Renal cortical epithelial cell (primary cell): ENCODE measurements around the gene SGPL1. TPM values are rescaled to one million over a fixed set of nuclear protein-coding genes. Genes with fewer than 3 reads are reported as not detected.
"Not testable (repeated sequence)": the region's sequence is repeated elsewhere in the genome, so short reads cannot be mapped to it uniquely, and the experiment has no call there.

Experiments
- DNase-seq: peaks from one replicate; pipeline ENCODE4 v3.0.0-alpha.2; 2011; ENCODE audit warnings: low read depth
- total RNA-seq: library from RNA; depleted of rRNA; stranded (reverse); fragments of >200 nt; gene quantifications from 2 replicates; pipeline ENCODE4 v1.2.3, GENCODE V29; 2014

SGPL1 gene, protein sequence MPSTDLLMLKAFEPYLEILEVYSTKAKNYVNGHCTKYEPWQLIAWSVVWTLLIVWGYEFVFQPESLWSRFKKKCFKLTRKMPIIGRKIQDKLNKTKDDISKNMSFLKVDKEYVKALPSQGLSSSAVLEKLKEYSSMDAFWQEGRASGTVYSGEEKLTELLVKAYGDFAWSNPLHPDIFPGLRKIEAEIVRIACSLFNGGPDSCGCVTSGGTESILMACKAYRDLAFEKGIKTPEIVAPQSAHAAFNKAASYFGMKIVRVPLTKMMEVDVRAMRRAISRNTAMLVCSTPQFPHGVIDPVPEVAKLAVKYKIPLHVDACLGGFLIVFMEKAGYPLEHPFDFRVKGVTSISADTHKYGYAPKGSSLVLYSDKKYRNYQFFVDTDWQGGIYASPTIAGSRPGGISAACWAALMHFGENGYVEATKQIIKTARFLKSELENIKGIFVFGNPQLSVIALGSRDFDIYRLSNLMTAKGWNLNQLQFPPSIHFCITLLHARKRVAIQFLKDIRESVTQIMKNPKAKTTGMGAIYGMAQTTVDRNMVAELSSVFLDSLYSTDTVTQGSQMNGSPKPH
- 74.7 and 90.7 TPM in 2 replicates for total RNA-seq

DNA sequence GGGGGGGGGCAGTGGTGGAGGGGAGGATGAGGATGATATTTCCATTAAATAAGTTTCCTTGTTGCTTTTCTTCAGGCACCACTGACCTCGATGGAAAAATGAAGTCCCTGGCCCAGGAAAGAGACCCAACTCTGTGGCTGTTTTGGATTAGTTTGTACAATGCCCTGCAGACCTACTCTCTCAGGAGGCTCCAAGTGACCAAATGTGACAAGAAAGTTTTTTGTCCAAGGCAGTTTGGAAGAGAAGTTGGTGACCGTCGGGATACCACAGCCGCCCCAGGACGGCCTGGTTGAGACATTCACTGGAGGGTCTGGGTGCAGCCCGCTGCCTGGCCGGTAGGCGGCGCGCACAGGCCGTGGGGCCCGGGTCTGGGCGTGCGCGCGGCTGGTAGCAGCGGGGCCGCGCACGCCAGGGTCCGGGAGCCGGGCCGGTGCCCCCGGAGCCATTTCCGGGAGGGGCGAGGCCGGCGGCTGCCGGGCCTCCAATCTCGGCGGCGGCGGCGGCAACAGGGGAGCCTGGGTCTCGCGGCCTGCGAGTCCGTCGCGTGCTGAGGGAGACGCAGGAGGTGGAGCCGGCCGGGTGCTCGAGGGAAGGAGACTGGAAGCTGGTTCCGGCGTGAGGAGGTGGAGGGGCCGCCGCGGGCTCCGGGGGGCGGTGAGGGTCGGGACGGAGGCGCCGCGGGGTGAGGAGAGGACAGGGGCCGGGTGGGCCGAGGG is at the start of gene SGPL1:
SGPL1 (plus strand) TSS at position 445 of the 716 bp plus-strand sequence. CDS start 906 bp downstream, outside the sequence.
- peak; percentile 39 for DNase-seq

DNA sequence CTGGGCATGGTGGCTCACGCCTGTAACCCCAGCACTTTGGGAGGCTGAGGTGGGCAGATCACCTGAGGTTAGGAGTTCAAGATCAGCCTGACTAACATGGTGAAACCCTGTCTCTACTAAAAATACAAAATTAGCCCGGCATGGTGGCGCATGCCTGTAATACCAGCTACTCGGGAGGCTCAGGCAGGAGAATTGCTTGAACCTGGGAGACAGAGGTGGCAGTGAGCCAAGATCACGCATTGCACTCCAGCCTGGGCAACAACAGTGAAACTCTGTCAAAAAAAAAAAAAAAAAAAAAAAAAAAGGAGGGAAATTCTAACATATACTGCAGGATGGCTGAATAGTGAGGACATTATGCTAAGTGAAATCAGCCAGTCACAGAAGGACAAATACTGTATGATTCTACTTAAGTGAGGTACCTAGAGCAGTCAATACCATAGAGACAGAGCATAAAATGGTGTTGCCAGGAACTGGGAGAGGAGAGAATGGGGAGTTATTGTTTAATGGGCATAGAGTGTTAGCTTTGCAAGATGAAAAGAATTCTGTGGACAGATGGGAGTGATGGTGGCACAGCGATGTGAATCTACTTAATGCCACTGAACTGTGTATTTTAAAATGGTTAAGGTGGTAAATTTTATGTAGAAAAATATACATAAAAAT is 47.6 kb upstream of the SGPL1 start:
- DNase-seq = not testable (repeated sequence)

DNA sequence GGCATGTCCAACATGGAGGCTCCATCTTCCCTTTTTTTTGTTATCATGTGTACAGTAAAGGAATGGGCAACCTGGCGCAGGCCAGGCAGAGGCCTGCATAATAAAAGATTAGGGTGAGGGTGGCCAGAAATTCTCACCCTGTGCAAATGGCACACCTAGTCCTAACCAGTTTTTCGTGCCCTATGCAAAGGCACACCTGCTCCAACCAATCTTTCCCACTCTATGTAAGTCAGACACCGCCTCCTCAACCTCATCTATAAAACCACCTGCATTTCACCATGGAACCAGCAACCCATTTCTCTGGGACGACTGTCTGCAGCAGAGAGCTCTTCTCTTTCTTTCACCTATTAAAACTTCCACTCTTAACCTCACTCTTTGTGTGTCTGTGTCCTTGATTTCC is 46.6 kb upstream of the SGPL1 start:
- DNase-seq = no peak

DNA sequence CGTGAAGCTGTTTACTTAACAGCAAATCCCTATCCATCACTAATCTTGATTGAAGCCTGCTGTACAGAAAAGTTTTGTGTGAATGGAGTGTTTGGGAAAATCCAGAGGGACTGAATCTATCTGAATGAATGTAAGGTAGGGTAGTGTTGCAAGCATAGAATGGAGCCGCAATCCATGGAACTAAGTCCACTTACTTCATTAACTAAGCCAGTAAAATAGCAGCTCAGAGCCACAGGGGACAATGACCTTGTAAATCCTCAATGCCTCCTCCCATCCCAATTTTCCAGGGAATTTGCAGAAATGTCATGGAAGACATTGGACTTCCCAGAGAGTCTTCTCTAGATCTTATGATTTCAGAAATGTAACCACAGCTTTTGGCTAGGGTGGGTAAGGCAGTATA is 45.7 kb upstream of the SGPL1 start:
- no peak for DNase-seq

DNA sequence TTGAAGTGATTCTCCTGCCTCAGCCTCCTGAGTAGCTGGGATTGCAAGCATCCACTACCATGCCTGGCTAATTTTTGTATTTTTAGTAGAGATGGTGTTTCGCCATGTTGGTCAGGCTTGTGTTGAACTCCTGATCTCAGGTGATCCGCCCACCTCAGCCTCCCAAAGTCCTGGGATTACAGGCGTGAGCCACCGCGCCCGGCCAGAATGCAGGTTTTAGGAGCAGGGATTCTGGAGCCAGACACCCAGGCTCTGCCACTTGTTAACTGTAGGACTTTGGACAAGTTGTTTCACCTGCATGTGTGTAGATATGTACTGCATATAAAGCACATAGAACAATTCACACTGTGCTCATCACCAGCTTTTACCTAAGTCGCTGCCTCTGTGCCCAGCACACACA is 45.2 kb upstream of the SGPL1 start:
- not testable (repeated sequence) for DNase-seq

DNA sequence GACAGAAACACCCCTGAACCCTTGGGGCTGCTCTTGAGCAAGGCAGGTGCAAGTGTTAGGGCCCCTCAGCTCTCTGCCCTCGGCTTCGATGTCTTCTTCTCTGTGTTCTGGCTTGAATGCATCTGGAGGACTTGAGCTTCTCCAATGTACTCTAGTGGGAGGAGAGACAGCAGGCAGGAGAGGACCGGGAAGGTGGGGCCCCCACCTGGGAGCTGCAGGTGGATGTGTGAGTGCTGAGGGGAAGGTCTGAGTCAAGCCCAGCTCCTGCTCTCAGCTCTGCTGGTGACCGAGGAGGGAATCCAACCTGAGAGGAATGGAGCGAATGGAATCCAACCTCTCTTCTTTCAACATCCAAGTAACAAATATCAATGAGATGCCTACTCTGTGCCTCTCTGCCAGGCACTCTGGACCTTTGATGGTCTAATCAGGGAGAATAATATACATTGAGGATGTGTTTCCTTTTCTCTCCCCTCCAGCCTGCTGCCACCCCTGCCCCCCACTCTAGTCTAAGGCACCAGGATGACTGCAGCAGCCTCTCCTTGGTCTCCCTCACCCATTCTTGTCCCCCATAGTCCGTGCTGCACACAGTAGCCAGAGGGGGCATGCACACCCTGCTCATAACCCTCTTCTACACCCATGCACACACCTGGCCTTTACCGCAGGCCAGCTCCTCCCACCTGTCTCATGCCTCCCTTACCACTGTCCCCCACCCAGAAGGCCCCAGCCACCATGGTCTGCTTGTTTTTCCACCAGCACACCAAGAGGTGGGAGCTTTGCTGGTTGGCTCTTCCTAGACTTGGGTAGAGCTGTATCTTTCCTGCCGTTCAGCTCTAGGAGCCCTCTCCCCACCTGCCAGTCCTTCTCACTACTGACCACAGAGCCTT is 44.2 kb upstream of the SGPL1 start:
- DNase-seq = no peak

DNA sequence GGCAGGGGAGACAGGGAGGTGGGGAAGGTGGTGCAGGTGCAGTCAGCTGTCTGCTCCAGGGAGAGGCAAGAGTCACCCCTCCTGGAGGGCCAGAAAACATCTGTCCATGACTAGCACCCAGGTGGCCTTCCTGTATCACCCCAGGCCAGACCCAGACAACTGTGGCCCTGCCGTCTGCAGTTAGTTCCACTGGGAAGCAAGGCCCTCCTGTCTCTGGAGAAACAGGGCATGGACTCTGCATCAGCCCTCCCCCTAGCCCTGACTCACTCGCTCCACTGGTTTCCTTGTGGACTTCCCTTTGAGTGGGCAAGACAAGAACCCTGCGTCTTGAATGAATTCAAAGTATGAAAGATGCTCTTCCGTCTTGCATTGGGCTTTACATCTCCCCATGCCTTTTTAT is 43.1 kb upstream of the SGPL1 start:
- DNase-seq = no peak

DNA sequence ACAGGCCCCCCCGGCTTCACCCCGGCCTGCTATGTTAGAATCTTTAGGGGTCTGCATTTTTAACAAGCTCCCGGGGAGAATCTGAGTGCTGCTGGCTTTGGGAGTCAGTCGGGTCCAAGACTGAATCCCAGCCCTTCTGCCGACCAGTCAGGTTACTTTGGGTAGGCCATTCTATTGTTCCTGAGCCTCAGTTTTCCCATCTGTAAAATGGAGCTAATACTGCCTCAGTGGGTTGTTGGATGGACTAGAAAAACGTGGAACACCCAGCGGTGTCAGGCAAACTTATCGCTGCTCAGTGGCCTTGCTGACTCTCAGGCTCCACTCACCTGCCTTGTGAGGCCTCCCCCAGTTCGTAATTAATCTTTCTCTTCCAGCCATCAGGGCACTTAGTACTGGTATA is 42.3 kb upstream of the SGPL1 start:
- no peak for DNase-seq

DNA sequence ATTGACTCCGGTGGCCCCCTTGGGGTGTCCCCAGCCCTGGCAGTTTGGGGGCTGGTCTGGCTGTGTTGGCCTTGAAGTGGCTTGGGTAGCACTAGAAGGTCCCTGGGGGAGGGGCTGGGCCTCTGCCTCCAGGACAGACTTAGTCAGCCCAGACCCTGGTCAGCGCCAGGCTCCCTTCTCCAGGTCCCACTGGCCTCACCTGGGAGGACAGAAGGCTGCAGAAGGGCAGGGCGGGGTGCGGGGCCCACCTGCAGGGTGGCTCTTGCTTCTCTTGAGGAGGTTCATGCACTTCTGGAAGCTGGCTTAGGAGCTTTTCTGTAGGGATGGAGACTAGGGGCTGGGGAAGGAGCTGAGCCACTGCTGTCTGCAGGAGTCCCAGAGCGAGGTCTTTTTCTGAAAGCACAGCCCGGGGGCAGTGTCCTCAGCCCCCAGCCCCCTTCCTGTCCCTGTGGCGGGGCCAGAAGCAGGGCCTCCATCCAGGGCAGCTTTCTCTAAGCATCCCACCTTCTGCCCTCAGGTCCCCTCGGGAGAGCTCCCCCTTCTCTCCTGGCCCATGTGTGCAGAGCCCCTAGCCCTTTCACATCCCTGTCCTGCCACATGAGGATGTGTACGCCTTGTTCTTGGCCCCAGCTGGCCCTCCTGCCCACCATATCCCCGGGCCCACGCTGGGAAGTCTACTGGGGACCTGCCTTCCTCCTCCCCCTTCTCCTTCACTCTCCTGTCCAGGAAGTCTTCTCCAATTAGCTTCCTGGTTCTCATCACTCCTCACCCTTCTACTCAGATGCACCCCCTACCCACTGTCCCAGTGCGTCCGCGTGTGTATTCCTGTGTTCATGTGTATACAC is 41.6 kb upstream of the SGPL1 start:
- no peak for DNase-seq

DNA sequence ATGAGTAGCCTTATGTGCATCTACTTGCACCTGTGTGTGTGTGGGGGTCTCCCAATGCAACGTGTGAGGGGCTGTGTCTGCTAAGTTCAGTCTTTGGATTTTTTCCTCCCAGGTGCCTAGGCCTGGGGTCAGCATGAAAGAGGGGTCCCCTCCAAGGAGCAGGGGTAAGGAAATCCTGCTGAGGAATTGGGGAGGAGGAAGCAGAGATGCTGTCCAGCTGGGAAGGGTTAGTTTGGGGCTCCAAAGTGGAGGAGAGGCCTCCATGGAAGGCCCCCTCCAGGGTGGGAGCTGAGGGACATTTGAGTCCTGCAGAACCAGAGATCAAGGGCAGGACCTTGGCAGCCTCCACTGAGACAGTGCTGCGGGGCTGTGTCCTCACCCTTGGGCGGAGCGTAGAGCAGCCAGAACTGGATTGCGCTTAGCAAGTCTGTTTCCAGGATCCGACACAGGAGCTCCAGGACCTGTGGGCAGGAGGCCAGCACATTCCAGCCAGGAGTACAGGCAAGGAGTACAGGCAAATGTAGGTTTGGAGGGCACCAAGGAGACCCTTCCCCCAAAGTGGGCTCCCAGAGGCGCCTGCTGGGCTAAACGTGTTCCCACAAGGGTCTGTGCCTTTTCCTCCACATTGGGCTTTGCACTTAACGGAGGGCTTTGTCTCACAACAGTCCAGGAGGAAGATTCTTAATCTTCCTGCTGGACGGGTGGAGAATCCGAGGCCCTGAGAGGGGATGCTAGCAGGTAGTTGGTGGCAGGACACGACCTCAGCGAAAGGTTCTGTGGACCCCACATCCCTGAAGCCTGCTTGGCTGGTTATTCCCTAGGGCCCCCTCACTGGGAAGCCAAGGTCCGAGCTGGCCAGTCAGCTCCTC is 40.7 kb upstream of the SGPL1 start:
- DNase-seq = peak; percentile 56

DNA sequence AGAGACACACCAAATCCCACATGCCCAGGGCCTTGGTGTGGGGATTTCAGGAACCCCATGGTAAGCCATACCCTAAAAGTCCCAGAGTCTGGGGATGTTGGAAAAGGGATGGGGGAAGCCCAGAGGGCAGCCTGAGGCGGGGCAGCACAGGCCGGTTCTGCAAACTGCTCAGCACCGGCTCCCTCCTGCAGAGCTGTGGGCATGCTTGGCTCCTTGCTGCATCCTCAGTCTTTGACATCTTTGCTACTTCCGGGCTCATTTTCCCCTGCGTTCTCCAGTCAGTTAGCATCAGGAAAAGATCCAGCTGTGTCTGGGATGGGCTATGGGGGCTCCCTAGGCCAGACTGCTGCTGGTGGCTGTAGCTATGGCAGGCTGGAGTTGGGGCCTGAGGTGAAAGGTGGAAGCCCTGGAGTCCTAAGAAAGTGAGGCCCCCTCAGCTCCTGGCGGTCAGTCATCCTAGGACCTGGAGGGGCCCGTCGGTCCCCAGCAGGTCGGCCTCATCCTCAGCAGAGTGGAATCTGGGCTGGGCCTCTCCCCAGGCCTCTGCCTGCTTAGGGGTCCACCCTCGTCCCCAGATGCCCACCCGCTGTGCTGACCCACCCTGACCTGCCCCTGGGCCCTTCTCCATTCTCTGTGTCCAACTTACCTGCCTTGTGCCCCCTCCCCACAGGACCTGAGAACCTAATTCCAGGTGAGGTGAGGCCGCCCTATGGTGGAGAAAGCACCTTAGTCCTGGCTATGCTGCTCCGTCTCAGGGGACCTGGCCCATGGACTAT is 39.9 kb upstream of the SGPL1 start:
- no peak for DNase-seq

DNA sequence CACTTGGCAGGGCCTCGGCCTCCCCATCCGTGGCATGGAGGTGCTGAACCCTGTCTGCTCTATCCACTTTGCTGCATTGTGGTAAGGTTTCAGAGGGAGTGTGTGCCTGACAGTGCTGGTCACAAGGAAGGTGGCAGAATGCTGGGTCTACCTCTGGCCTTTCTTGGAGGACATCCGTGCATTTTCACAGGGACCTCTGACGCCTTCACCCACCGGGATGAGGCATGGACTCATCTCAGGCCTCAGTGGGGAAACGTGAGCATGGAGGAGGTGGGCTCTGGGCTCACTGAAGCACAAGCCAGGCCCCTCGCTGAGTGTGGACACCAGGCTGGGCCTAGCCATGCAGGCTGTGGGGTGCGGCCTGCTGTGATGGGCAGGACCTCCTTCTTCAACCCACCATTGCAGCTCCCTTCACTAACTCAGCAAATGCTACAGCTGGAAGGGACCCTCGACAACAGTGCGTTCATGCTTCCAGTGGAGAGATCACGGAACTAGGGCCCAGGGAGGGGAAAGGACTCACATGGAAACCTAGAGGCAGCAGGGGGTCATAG is 39.2 kb upstream of the SGPL1 start:
- no peak for DNase-seq

DNA sequence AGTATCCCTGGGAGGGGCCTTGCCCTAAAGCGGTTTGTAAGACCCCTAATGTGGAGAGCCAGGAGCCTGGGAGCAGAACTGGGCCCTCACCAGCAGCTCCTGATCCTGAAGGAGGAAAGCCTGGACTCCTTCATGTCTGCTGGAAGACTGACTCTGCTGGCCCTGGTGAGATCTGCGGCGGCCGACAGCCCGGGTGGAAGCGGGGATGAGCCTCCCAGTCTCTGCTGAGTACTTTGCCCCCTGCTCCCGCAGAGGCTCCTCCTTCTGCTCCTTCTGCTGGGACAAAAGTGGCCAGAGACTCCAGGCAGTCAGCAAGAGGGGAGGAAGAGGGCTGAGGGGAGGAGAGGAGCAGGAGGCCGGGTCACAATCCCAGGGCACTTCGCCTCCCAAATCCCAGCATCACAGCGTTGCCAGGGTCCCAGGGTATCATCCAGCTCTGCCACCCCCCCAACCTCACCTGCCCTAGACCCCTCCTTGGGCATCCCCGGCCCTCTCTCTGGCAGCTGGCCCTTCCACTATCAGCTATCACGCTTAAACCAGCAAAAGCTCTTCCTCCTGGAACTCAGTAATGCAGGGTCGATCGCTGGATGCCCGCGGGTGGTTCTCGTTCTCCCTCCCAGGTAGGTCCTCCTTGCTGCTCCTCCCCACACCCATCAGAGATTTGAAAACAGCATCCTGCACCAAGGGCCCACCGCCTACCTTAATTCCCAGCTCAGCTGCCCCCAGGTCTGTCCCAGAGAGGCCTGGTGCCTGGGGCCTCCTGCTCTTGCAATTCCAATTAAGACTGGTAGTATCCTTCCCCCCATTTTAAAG is 38.5 kb upstream of the SGPL1 start:
- DNase-seq = no peak

DNA sequence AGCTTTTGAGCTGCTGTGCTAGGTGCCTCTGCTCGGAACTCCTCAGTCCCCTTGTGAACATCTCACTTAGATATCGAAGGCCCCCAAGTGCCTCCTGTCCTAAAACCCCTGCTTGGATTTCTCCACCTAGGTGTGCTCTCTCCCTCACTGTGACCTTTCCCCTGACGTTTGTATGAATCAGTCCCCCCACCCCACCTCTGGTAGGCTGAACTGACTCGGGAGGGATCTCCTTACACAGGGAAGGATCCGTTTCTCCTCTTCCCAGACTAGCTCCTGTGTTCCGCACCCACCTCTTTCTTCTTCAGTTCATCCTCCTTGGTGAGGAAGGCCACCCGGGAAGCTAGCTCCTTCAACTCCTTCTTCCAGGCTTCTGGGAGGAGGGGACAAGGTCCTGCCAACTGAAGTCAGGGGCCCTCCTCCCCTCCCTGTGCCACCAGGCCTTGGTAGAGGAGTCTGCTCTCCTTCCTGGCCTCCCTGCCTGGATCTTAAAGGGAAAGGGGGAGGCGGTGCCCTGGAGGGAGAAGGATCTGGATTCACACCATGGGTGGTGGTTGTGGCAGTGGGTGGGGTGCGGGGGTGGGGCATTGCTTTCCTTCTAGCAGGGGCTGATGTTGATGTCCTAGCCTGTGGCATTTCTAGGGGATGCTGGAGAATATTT is 37.4 kb upstream of the SGPL1 start:
- no peak for DNase-seq

DNA sequence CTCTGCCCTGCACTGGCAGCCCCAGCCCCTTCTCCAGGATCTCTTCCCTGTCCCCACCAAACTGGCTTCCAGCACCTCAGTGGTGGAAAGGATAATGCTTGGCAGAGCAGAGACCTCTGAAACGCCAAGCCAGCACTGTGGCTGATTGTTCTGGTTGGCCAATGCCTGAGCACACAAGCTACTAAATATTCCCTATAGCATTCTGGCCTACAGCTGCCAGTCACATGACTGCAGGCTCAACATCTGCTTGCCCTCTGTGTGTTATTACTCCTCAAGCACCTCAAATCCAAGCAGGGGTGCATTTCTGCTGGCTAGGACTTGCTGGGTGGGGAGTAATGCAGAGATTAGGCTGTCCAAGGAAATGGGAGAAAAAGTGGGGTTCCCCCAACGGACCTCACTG is 36.7 kb upstream of the SGPL1 start:
- DNase-seq = no peak

DNA sequence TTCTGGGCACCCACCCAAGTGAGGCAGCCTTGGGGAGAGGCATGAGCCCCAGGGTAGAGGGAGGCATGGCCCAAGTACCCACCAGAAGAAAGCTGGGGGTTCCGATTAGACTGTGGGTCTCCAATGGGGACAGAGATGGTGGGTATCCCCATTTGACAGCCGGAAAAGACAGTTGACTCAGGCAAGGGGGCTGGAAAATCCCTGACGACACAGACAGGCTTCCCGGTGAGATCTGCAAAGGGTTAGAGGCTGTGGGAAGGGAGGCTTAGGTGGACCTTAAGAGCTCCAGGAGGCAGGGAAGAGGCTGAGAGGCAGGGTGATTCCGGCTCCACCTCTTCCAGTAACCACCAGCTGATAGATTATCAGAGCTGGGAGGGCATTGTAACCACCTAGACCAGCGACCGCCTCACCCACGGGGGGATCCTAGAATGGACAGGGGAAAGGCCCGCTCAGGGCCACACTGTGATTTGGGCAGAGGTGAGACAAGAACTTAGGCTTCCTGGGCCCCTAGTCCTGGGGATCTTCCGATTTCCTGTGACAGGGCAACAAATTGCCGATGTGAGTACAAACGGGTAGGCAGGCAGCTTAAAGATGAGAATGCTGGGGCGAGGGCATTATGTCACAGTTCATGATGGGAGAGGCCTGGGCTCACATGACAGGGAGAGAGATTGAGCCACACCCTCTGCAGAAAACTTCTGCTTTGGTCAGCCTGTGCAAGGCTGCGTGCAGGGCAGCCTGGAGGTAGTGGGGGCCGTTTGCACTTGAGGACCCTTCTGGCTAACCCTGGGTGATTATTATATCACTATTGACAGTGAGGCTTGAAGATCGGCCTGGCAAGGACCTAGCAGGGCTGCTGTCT is 36.0 kb upstream of the SGPL1 start:
- no peak for DNase-seq
